Progenitor cell of endocrine pancreas (in vitro differentiated cells): ENCODE results near the gene IGF2BP3. TPM values are rescaled to one million over a fixed set of nuclear protein-coding genes. Genes with fewer than 3 reads are reported as not detected.

Source experiments
- DNase-seq: peaks from one replicate; pipeline ENCODE4 v3.0.0; 2021; ENCODE audit warnings: low spot score; ENCODE audit not compliant: unreplicated experiment
- H3K27ac Mint-ChIP-seq: 2 replicates; pipeline ENCODE4 v1.8.0; 2021; ENCODE audit warnings: mild to moderate bottlenecking, moderate library complexity, mixed read lengths
- H3K27me3 Mint-ChIP-seq: 2 replicates; pipeline ENCODE4 v1.8.0; 2021; ENCODE audit warnings: mixed read lengths
- H3K36me3 Mint-ChIP-seq: 2 replicates; pipeline ENCODE4 v1.8.0; 2022; ENCODE audit warnings: mixed read lengths; ENCODE audit not compliant: insufficient read depth
- H3K4me1 Mint-ChIP-seq: 2 replicates; pipeline ENCODE4 v1.8.0; 2021; ENCODE audit warnings: low read depth, mixed read lengths
- H3K4me3 Mint-ChIP-seq: 2 replicates; pipeline ENCODE4 v1.8.0; 2021; ENCODE audit warnings: low read depth, mild to moderate bottlenecking, moderate library complexity, mixed read lengths
- H3K9me3 Mint-ChIP-seq: 2 replicates; pipeline ENCODE4 v1.8.0; 2021; ENCODE audit warnings: low read depth, mixed read lengths
- total RNA-seq: library from RNA; stranded (reverse); gene quantifications from 2 replicates; pipeline ENCODE4 v1.2.1, GENCODE V29; 2021
- TF ChIP-seq, protein P1 (sequence below): fragments of 200-600 bp; sonication (generic); IDR thresholded peaks from one replicate; pipeline ENCODE4 v1.5.0; 2021; ENCODE audit warnings: antibody characterized with exemption, mild to moderate bottlenecking; ENCODE audit not compliant: unreplicated experiment

The IGF2BP3 gene
- total RNA-seq, 1 donor from 2014 or later: 96.9 TPM

DNA sequence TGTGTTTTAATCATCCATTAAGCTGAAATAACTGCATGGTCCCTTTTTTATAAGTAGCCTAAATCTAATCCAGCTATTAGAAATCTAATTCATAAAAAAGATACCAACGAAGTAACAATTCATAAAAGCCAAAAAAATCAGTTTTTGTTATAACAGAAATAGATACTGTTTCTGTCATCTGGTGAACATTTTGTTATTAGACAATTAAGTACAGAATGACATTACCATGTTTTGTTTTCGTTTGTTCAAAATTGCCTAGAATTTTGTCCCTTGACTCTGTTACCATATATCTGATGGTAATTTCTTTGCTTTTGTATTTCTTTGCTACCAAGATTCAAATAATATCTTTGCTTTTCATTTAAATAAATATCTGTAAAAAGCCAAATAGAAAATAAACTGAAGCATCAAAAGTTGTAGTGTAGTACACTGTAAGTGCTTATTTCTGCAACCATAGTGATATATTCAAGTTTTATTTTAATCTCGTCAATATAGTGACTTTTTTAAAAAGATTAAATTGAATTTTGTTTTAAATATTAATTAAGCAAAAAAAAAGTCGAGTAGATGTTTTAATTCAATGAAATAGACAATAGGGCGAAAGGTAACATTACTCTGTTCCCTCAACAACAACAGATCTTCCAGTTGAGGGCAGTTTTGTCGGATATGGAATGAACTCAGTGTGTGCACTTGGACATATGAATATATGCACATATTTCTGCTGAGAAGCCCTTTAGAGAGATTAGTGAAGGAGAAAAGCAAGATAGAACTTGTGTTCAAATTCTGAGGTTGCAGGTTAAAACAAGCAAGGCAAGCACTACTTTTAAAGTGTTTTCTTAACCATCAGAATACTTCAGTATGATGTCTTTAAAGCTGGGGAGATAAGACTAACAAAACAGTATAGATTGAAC, 7.9 kb upstream of the IGF2BP3 start:
- no peaks in the 10 kb centered on the region for H3K9me3 Mint-ChIP-seq
- peaks cover 23% of the 10 kb centered on the region for H3K4me1 Mint-ChIP-seq
- no peak overlapping the region for H3K27ac Mint-ChIP-seq
- no peaks in the 10 kb centered on the region for H3K27me3 Mint-ChIP-seq
- TF ChIP-seq, protein P1, sequence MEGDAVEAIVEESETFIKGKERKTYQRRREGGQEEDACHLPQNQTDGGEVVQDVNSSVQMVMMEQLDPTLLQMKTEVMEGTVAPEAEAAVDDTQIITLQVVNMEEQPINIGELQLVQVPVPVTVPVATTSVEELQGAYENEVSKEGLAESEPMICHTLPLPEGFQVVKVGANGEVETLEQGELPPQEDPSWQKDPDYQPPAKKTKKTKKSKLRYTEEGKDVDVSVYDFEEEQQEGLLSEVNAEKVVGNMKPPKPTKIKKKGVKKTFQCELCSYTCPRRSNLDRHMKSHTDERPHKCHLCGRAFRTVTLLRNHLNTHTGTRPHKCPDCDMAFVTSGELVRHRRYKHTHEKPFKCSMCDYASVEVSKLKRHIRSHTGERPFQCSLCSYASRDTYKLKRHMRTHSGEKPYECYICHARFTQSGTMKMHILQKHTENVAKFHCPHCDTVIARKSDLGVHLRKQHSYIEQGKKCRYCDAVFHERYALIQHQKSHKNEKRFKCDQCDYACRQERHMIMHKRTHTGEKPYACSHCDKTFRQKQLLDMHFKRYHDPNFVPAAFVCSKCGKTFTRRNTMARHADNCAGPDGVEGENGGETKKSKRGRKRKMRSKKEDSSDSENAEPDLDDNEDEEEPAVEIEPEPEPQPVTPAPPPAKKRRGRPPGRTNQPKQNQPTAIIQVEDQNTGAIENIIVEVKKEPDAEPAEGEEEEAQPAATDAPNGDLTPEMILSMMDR: no peak
- H3K4me3 Mint-ChIP-seq: no peak overlapping the region
- H3K36me3 Mint-ChIP-seq: no peaks in the 10 kb centered on the region
- DNase-seq: no peak

DNA sequence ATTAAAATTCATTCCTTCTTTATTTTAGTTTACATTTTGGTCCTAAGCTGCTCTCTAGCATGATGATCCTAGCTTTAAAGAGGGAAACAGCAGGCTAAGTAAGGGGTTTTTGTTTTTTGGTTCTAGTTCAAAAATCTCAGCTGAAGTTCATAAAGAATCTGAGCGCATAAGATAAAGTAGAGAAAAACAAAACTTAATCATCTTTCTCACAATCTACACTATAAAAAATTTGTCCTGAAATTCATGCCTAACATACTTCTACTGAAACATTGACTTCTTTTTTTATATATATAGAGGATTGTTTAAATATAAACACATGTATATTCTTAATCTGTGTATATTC, 6.8 kb upstream of the IGF2BP3 start:
- DNase-seq: no peak
- Mint-ChIP-seq H3K9me3 (no peaks in the 10 kb centered on the region), H3K27me3 (no peaks in the 10 kb centered on the region), H3K4me1 (peaks cover 29% of the 10 kb centered on the region), H3K27ac (no peak overlapping the region), H3K4me3 (no peak overlapping the region), H3K36me3 (no peaks in the 10 kb centered on the region)
- TF ChIP-seq, protein P1: no peak

DNA sequence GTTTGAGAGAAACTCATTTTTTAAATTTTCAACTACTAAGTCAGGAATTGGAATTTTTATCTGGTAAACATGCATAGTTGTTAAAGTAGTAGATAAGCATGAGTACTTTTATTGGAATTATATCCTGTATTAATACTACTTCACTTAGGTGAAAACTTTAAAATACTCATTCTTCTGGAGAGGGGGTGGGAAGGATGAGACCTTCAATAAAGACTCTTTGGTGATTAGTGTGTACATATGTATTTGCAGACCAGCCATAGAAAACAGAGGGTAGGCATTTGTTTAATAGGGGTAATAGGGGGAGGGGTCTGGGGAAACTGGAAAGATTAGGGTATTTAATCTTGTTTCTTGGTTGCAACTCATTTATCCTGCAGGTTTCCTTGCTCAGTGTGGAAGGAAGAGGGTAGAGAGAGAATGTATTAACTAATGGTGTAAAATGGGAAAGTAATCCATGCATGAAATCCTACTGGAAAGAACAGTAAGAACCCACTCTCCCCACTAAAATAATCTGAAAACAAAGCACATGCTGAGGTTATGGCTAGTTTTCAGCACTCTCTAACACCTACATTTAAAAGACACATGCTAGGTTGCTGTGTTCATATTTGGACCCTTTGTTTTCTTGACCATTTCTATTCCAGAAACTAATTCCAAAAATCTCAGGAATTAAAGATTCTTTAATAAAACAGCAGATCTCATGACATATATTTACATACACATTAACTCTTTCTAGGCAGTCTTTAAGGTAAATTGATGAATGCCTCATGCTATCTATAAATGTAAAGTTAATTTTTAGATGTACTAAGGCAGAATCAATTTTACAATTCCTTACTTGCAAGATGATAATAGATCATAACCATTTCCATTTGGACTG, 6.2 kb upstream of the IGF2BP3 start:
- no peaks in the 10 kb centered on the region for H3K9me3 Mint-ChIP-seq
- peak overlapping the region; percentile 83 for H3K27ac Mint-ChIP-seq
- H3K4me3 Mint-ChIP-seq: peak overlapping the region; percentile 25
- TF ChIP-seq, protein P1: no peak
- peaks cover 30% of the 10 kb centered on the region for H3K4me1 Mint-ChIP-seq
- no peaks in the 10 kb centered on the region for H3K36me3 Mint-ChIP-seq
- DNase-seq: no peak
- H3K27me3 Mint-ChIP-seq: no peaks in the 10 kb centered on the region

DNA sequence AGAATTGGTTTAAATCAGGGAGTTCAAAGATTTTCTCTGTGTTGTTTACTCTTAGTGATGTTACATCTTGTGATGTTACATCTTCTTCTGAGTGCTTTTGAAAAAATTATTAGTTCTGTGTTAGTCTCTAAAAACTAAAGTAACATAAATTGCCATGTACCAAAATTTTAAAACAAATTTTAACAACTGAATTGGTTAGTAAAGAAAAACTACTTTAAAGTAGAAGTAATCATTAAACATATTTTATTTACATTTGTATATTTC, 5.2 kb upstream of the IGF2BP3 start:
- H3K27ac Mint-ChIP-seq: peak overlapping the region; percentile 95
- no peaks in the 10 kb centered on the region for H3K36me3 Mint-ChIP-seq
- peak overlapping the region; percentile 87 for H3K4me3 Mint-ChIP-seq
- H3K27me3 Mint-ChIP-seq: no peaks in the 10 kb centered on the region
- TF ChIP-seq, protein P1: no peak
- DNase-seq: no peak
- H3K9me3 Mint-ChIP-seq: no peaks in the 10 kb centered on the region
- peaks cover 30% of the 10 kb centered on the region for H3K4me1 Mint-ChIP-seq

DNA sequence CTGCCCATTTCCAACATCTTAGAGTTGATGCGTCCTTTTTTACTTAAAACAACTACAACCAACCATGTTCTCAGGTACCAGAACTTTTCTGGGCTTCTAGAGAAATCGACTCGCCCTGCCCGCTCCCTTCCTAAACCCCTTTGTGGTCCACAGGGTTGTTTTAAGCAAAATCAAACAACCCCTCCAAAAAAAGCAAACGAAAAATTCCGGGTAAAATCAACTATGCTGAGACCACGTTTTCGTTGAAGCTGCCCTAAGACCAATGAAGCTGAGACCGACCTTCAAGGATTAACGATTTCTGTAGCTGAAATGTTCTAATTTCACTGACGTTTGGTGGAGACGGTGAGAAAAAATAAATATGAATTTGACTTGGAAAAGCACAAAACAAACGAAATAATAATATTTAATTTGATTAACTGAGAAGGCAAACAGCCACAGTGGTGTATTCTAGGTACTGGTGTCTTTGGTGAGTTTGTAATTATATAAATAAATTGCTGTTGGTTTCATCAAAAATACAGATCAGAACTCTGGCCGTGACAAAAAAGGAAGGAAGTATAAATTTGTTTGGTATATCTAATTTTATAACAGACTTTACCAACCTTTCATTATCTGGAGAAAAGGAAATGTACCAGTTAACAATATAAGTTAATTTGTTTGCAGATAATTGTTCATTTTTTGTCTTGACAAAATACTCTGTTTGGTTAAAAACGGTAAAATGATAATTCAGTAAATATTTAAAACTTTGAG, 4.7 kb upstream of the IGF2BP3 start:
- peak overlapping the region; percentile 87 for H3K4me3 Mint-ChIP-seq
- DNase-seq: no peak
- no peaks in the 10 kb centered on the region for H3K9me3 Mint-ChIP-seq
- H3K36me3 Mint-ChIP-seq: no peaks in the 10 kb centered on the region
- TF ChIP-seq, protein P1: no peak
- peak overlapping the region; percentile 95 for H3K27ac Mint-ChIP-seq
- H3K27me3 Mint-ChIP-seq: no peaks in the 10 kb centered on the region
- peaks cover 30% of the 10 kb centered on the region for H3K4me1 Mint-ChIP-seq
